Colonic mucosa (tissue), 4 donors: ENCODE measurements around the gene TSPAN19. TPM values are rescaled to one million over a fixed set of nuclear protein-coding genes. Genes with fewer than 3 reads are reported as not detected.

Experiments
- DNase-seq: peaks from one replicate; pipeline ENCODE4 v3.0.0-alpha.2; 2020
- H3K27ac ChIP-seq: fragments of 200-600 bp; one replicate; pipeline ENCODE4 v1.8.0; 2021
- H3K27me3 ChIP-seq: fragments of 200-600 bp; one replicate; pipeline ENCODE4 v1.8.0; 2021
- H3K36me3 ChIP-seq: fragments of 200-600 bp; one replicate; pipeline ENCODE4 v1.8.0; 2021
- H3K4me1 ChIP-seq: fragments of 200-600 bp; one replicate; pipeline ENCODE4 v1.8.0; 2021; ENCODE audit warnings: mild to moderate bottlenecking
- H3K4me3 ChIP-seq: fragments of 200-600 bp; one replicate; pipeline ENCODE4 v1.8.0; 2021
- H3K9ac ChIP-seq, 2 donors: one replicate each; pipeline ENCODE4 v1.7.0; 2013; ENCODE audit warnings: control low read depth in 2 of 2, low read depth in 2 of 2, low read length in 2 of 2
- H3K9me3 ChIP-seq: fragments of 200-600 bp; one replicate; pipeline ENCODE4 v1.8.0; 2021
- CTCF ChIP-seq: fragments of 200-600 bp; IDR thresholded peaks from one replicate; pipeline ENCODE4 v1.8.0; 2022; ENCODE audit warnings: antibody characterized with exemption, mild to moderate bottlenecking
- intact Hi-C: fragments of 100-400 bp; cut with DNase I; formaldehyde crosslinking; loops from one replicate; pipeline ENCODE4 v1.14.1; 2022
- total RNA-seq, 2 donors: library from RNA; stranded (reverse); fragmentation: NEBNext Ultra II Directional in 1 of 2; extraction: Animal tissue kit (Norgen Biotek cat#: 25700) in 1 of 2; gene quantifications; one replicate each; pipeline ENCODE4 v1.2.1, GENCODE V29; 2021
- donor health status: healthy.
- donor health status: DM: no; HTN: no; CAD: no.
- donor health status: DM: no; HTN: no; CAD: no.

TSPAN19 gene
- total RNA-seq, 2 donors from 2014 or later, result not detected

DNA sequence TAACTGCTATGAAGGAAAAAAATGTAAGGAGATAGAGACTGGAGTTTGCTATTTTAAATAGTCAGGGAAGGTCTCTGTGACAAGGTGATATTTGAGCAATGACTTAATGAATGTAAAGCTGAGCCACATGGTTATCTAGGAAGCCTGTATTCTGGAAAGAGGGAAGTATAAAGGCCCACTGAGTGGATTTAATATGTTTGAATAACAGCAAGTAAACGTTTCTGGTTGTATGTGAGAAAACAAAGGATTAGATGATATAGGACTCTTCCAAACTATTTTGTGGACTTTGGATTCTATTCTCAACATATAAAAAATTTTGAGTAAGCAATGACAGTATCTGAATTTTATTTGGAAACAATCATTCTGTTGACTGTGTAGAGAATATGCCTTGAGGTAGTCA is 5.3 kb upstream of the TSPAN19 start:
- Histone ChIP-seq H3K27ac (no peak overlapping the region), H3K4me1 (no peaks in the 10 kb centered on the region), H3K9ac (no peak overlapping the region), H3K27me3 (no peaks in the 10 kb centered on the region), H3K36me3 (no peaks in the 10 kb centered on the region), H3K4me3 (no peak overlapping the region), H3K9me3 (no peaks in the 10 kb centered on the region)
- no peak for TF ChIP-seq CTCF
- intact Hi-C loops, result no loop called here
- no peak for DNase-seq

DNA sequence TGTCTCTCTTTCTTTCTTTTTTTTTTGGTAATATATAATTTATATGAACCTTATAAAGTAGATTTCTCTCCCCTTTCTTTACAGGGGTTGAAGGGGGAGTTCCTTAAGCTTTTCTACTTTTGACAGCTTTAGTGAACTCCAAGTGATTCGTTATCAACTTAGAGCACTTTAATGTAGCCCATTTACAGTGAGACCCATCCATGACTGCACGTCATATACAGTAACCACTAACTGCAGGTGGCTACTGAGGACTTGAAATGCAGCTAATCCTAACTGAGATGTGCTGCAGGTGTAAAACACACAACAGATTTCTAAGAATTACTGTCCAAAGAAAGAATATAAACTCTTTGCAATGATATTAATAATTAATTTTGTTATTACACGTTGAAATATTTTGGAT is 656 bp upstream of the TSPAN19 start:
- no peaks in the 10 kb centered on the region for H3K9me3 ChIP-seq
- H3K27me3 ChIP-seq, result no peaks in the 10 kb centered on the region
- no peak overlapping the region for H3K9ac ChIP-seq
- intact Hi-C loops, result no loop called here
- no peaks in the 10 kb centered on the region for H3K4me1 ChIP-seq
- H3K36me3 ChIP-seq, result no peaks in the 10 kb centered on the region
- peak overlapping the region; percentile 33 for H3K4me3 ChIP-seq
- no peak overlapping the region for H3K27ac ChIP-seq
- TF ChIP-seq CTCF, result no peak
- DNase-seq, result no peak

DNA sequence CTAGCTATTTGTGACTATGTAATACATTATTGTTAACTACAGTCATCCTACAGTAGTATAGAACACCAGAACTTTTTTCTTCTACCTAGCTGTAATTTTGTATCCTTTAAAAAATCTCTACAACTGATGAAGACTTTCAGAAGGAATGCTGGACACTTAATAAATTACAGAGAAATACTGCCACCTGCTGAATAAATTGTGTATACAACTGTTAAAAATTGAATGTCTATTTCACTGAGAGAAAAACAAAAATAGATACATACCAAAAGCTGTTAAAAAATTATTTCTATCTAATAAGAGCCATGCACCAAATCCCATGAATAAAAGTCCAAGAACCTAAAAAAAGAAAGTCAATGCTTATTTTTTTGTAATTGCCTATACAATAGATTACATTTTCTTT is 6.6 kb downstream of the TSPAN19 start:
- intact Hi-C loops, result loop anchor here (5.0 kb wide), 1 partner anchor 157 kb away; no protein-coding TSS in a partner anchor
- H3K27me3 ChIP-seq, result no peaks in the 10 kb centered on the region
- no peak overlapping the region for H3K27ac ChIP-seq
- H3K36me3 ChIP-seq, result no peaks in the 10 kb centered on the region
- no peak overlapping the region for H3K9ac ChIP-seq
- H3K4me1 ChIP-seq, result no peaks in the 10 kb centered on the region
- TF ChIP-seq CTCF, result peak; percentile 36
- no peak overlapping the region for H3K4me3 ChIP-seq
- DNase-seq, result no peak
- H3K9me3 ChIP-seq, result no peaks in the 10 kb centered on the region

GRCh38 chr12:85018098-85018497 is 18.0 kb downstream of the TSPAN19 start:
- intact Hi-C loops, result no loop called here
- Histone ChIP-seq H3K36me3 (no peaks in the 10 kb centered on the region), H3K9me3 (no peaks in the 10 kb centered on the region), H3K4me1 (no peaks in the 10 kb centered on the region), H3K27me3 (no peaks in the 10 kb centered on the region), H3K9ac (no peak overlapping the region), H3K27ac (no peak overlapping the region), H3K4me3 (no peak overlapping the region)
- TF ChIP-seq CTCF, result no peak
- no peak for DNase-seq

- no peak for TF ChIP-seq CTCF
- Histone ChIP-seq H3K36me3 (no peaks in the 10 kb centered on the region), H3K9ac (no peak overlapping the region), H3K27ac (no peak overlapping the region), H3K9me3 (no peaks in the 10 kb centered on the region), H3K4me1 (no peaks in the 10 kb centered on the region), H3K27me3 (no peaks in the 10 kb centered on the region), H3K4me3 (no peak overlapping the region)
- DNase-seq, result no peak
- intact Hi-C loops, result no loop called here
Observed at GRCh38 chr12:85017618-85018017, 18.5 kb downstream of the TSPAN19 start.

GRCh38 chr12:85017133-85017532 is 18.9 kb downstream of the TSPAN19 start:
- Histone ChIP-seq H3K27me3 (no peaks in the 10 kb centered on the region), H3K9me3 (no peaks in the 10 kb centered on the region), H3K9ac (no peak overlapping the region), H3K4me3 (no peak overlapping the region), H3K27ac (no peak overlapping the region), H3K4me1 (no peaks in the 10 kb centered on the region), H3K36me3 (no peaks in the 10 kb centered on the region)
- intact Hi-C loops, result no loop called here
- no peak for TF ChIP-seq CTCF
- no peak for DNase-seq
